Astrocyte of the spinal cord (primary cell): ENCODE data around the gene P3H3.
"Not testable (repeated sequence)": the region's sequence is repeated elsewhere in the genome, so short reads cannot be mapped to it uniquely, and the experiment has no call there.

Source experiments
- DNase-seq: peaks from one replicate; pipeline ENCODE4 v3.0.0; 2011; ENCODE audit warnings: low read depth, low spot score
- H3K4me3 ChIP-seq: 2 replicates; pipeline ENCODE4 v1.5.1; 2011; ENCODE audit warnings: low read depth, mild to moderate bottlenecking, low read length, moderate library complexity
- in situ Hi-C: cut with HindIII; loops from 2 replicates; pipeline ENCODE4 v1.10.0; 2017; ENCODE audit warnings: low sequenced_read_pairs
- TF ChIP-seq, protein P1 (sequence below): IDR thresholded peaks from 2 replicates; pipeline ENCODE4 v1.5.1; 2012; ENCODE audit warnings: low read depth, mild to moderate bottlenecking, low read length, inconsistent platforms

P3H3 gene

DNA sequence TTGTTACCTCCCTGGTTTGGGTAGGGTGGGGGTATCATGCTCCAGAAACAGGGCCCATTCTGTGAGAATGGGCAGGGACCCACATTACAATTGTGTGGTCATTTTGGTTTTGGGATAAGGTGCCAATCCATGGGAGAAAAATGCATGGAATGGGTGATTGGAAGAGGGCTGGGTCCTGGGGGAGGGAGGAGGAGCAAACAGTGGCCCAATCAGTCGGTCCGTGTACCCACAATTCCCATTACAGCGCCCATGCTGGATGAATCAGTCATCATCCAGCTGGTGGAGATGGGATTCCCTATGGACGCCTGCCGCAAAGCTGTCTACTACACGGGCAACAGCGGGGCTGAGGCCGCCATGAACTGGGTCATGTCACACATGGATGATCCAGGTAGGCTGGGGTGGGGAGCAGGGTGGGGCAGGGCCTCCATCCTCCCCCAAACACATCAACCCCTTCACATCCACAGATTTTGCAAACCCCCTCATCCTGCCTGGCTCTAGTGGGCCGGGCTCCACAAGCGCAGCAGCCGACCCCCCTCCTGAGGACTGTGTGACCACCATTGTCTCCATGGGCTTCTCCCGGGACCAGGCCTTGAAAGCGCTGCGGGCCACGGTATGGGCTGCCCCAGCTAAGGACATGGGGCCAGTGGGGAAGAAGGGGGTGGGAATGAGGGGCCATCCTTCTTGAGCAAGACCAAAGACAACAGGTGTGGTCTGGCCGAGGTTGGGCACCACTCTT is 35.5 kb downstream of the P3H3 start:
- no peak overlapping the region for H3K4me3 ChIP-seq
- TF ChIP-seq, protein P1, sequence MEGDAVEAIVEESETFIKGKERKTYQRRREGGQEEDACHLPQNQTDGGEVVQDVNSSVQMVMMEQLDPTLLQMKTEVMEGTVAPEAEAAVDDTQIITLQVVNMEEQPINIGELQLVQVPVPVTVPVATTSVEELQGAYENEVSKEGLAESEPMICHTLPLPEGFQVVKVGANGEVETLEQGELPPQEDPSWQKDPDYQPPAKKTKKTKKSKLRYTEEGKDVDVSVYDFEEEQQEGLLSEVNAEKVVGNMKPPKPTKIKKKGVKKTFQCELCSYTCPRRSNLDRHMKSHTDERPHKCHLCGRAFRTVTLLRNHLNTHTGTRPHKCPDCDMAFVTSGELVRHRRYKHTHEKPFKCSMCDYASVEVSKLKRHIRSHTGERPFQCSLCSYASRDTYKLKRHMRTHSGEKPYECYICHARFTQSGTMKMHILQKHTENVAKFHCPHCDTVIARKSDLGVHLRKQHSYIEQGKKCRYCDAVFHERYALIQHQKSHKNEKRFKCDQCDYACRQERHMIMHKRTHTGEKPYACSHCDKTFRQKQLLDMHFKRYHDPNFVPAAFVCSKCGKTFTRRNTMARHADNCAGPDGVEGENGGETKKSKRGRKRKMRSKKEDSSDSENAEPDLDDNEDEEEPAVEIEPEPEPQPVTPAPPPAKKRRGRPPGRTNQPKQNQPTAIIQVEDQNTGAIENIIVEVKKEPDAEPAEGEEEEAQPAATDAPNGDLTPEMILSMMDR, result no peak
- in situ Hi-C loops, result no loop called here
- no peak for DNase-seq

DNA sequence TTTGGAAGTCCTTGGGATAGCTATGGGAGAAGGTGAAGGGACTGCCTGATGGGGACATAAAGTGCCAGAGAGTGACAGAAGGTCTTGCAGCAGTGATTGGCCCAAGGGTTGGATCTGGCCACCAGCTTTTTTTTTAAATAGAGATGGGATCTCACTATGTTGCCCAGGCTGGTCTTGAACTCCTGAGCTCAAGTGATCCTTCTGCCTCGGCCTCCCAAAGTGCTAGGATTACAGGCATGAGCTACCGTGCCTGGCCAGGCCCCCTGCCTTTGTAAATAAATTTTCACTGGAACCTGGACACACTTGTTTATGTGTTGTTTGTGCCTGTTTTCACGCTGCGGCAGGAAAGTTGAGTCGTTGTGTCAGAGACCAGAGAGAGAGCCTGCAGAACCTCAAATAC is 37.1 kb downstream of the P3H3 start:
- in situ Hi-C loops, DNase-seq, H3K4me3 ChIP-seq: not testable (repeated sequence)

DNA sequence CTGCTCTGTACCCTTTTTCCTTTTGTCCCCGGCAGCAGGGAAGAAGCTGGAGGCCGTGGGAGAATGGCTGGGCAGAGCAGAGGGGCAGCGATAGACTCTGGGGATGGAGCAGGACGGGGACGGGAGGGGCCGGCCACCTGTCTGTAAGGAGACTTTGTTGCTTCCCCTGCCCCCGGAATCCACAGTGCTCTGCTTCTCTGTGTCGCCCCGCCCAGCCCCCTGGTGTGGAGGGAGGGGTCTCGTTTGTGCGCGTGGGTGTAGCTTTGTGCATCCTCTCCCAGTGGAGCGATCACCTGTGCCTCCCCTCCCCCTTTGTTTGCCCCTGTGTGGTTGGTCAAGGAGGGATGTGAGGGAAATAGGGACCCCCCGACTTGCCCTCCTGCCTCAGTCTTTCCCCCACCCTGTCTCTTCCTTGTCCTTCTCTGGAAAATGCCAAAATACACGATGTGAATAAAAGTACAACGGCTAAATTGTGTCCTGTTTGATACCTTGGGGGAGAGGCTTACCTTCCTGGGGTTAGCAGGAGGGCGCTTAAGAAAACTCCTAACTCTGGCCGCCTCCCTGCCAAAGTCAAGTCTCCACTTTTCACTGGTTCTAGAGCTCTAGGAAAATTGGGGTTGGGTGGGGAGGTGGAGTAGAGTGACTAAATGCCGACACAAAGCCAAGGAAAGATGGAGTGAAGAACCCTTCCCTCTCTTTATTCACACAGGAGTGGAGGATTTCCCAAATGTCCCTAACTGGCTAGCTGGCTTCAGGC is 38.1 kb downstream of the P3H3 start:
- TF ChIP-seq, protein P1, result no peak
- no peak for DNase-seq
- in situ Hi-C loops, result no loop called here
- no peak overlapping the region for H3K4me3 ChIP-seq

DNA sequence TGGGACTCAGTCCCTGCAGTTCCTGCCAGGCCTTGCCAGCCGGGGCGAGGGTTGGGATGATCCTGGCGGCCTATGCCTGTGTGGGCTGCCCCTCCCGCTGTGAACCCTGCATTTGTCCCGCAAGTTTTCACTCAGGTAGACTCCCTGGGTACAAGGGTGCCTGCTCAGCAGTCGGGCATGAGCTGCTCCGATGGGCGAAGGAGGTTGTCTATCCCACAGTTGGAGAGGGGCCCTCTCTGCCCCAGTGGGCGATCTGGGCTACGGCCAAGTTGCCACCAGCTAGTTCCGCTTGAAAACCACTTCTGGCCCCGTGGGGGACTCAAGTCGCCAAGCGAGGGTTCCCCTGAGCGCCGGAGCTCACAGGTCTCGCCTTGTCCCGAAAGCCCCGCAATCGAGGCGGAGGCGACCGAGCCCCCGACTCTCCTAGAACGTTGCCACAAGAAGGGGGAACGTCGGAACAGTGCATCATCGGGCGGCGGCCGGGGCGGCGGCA is 38.8 kb downstream of the P3H3 start:
- in situ Hi-C loops, result no loop called here
- TF ChIP-seq, protein P1, result no peak
- DNase-seq, result no peak
- H3K4me3 ChIP-seq, result peak overlapping the region; percentile 65

DNA sequence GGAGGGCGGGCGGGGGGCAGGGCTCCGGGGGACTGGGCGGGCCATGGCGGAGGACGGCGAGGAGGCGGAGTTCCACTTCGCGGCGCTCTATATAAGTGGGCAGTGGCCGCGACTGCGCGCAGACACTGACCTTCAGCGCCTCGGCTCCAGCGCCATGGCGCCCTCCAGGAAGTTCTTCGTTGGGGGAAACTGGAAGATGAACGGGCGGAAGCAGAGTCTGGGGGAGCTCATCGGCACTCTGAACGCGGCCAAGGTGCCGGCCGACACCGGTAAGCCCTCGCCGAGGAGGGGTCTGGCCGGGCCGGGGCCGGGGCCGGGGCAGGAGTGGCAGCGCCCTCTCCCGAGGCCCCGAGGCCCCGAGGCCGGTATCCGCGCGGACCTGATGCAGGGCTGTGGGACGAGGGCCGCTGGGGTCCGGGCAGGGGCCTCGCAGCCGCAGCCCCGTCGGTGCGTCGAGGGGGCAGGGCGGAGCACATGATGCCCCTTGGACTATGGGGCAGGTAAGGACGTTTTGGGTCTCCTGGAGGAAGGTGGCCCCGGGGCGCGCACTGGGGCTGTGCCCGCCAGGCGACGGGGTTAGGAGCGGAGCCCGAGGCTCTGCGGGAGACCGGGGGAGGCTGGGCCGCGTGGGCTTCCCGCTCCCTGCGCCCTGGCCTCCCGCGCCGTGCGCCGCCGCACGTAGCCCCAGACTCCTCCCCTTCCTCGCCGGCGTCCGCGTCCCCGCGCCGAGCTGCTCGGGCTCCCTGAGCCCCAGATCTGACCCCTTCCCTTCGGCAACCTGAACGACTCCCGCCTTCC is 39.4 kb downstream of the P3H3 start, which contains the start of gene TPI1:
Gene TPI1 (plus strand): TSS at position 119 of the 798 bp plus-strand sequence. CDS start 36 bp downstream, at position 155.
- peak within 1 kb of the TSS; percentile 65 for H3K4me3 ChIP-seq
- in situ Hi-C loops, result no loop called here
- TF ChIP-seq, protein P1, result no peak
- peak; percentile 78 for DNase-seq

DNA sequence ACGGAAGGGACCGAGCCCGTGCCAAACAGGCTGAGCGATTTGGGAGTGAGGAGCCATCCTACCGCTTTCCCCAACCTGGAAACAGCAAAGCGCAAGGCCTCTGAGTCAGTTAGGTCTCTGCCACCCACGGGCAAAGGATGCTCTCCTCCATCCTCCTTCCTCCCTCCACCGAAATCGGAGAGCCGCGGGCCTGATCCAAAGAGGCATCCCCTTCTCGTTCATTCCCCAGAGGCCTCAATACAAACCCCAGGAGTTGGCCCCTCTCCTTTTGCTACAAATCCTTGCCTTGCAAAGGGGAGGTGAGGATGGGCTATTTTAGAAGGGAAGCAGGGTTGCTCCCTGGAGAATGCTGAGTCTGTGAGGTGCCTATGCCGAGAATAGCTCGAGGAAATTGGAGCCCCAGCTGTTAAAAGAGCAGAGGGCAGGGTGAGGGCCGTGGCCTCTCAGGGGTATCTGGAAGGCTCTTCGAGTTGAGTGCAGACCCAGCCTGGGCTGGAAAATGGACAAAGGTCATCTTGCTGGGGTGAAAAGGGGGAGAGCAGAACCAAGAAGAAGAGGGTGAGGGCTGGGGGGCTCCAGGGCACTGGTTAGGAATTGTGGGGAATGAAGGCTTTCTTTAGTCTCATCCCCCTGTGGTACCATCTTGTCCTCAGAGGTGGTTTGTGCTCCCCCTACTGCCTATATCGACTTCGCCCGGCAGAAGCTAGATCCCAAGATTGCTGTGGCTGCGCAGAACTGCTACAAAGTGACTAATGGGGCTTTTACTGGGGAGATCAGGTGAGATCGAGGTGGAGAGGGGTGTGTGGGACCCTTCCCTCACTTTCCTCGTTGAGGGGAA is 40.2 kb downstream of the P3H3 start:
- in situ Hi-C loops, result no loop called here
- TF ChIP-seq, protein P1, result peak; percentile 31
- peak overlapping the region; percentile 65 for H3K4me3 ChIP-seq
- peak; percentile 26 for DNase-seq
